Right kidney (tissue), 1 donor: ENCODE results near the gene TUBA4A.
"Not testable (repeated sequence)": the region's sequence is repeated elsewhere in the genome, so short reads cannot be mapped to it uniquely, and the experiment has no call there.

Experiments used
- DNase-seq: peaks from one replicate; pipeline ENCODE4 v3.0.0-alpha.2; 2016

Gene TUBA4A

GRCh38 chr2:219213026-219213415 lies 40.7 kb downstream of the TUBA4A start:
- no peak for DNase-seq

GRCh38 chr2:219210886-219211362 lies 42.8 kb downstream of the TUBA4A start:
- no peak for DNase-seq

- no peak for DNase-seq
Measured at GRCh38 chr2:219210196-219210885, 43.4 kb downstream of the TUBA4A start.

- DNase-seq, result no peak
Measured at GRCh38 chr2:219209236-219210195, 44.2 kb downstream of the TUBA4A start.

GRCh38 chr2:219207884-219208740 lies 45.6 kb downstream of the TUBA4A start:
- peak; percentile 19 for DNase-seq

- DNase-seq, result no peak
Measured at GRCh38 chr2:219207134-219207883, 46.4 kb downstream of the TUBA4A start.

- peak; percentile 96 for DNase-seq
Measured at GRCh38 chr2:219206328-219207133, 47.2 kb downstream of the TUBA4A start, which contains the start of gene ZFAND2B. TSS of gene ZFAND2B (plus strand) at chr2:219206782. CDS start at chr2:219206988, 206 bp downstream.

GRCh38 chr2:219205981-219206327 lies 47.8 kb downstream of the TUBA4A start:
- no peak for DNase-seq

- DNase-seq, result no peak
Measured at GRCh38 chr2:219205165-219205538, 48.6 kb downstream of the TUBA4A start.

GRCh38 chr2:219204425-219205164 lies 49.1 kb downstream of the TUBA4A start:
- DNase-seq, result no peak

- DNase-seq, result not testable (repeated sequence)
Measured at GRCh38 chr2:219201331-219201730, 52.4 kb downstream of the TUBA4A start.

GRCh38 chr2:219200502-219201326 lies 53.0 kb downstream of the TUBA4A start:
- DNase-seq, result not testable (repeated sequence)
